Common myeloid progenitor, CD34-positive (primary cell): ENCODE measurements around the gene LINC00305.

Source experiments
- CTCF ChIA-PET: fragments of 350-600 bp; sonication (Branson Sonifier 250); formaldehyde crosslinking; loops from one replicate; lab custom pipeline; 2021; ENCODE audit warnings: antibody characterized with exemption; lab: Charles Lee
- POLR2A ChIA-PET: fragments of 350-600 bp; sonication (Branson Sonifier 250); formaldehyde crosslinking; loops from one replicate; lab custom pipeline; 2021; ENCODE audit warnings: antibody characterized with exemption; lab: Charles Lee
- DNase-seq, 3 donors: peaks; one replicate each; pipeline versions ENCODE4 v3.0.0 to v3.0.0-alpha.2; 2013
- H3K27ac ChIP-seq, 2 experiments: 1 replicate in 1 of 2; 2 replicates in 1 of 2; pipeline ENCODE4 v1.7.0; 2013; ENCODE audit warnings: inconsistent platforms in 2 of 2, low read length in 2 of 2, mild to moderate bottlenecking in 2 of 2, low read depth in 1 of 2, moderate library complexity in 1 of 2; ENCODE audit not compliant: severe bottlenecking in 2 of 2, insufficient read depth in 1 of 2, poor library complexity in 1 of 2
- H3K27me3 ChIP-seq, 5 experiments: replicated peaks in 2 of 5; 1 replicate in 3 of 5; 2 replicates in 2 of 5; pipeline versions ENCODE4 v1.6.1 to v1.7.0; 2013; ENCODE audit warnings: low read length in 4 of 5, mild to moderate bottlenecking in 2 of 5, moderate library complexity in 2 of 5, inconsistent platforms in 1 of 5; ENCODE audit not compliant: insufficient read depth in 5 of 5, control insufficient read depth in 4 of 5
- H3K36me3 ChIP-seq, 4 experiments: 1 replicate in 2 of 4; 2 replicates in 2 of 4; pipeline versions ENCODE4 v1.6.1 to v1.7.0; 2013; ENCODE audit warnings: low read length in 3 of 4, control low read depth in 1 of 4, mild to moderate bottlenecking in 1 of 4; ENCODE audit not compliant: control insufficient read depth in 4 of 4, insufficient read depth in 4 of 4
- H3K4me1 ChIP-seq, 4 experiments: 1 replicate in 3 of 4; 2 replicates in 1 of 4; pipeline versions ENCODE4 v1.6.1 to v1.7.1; 2013; ENCODE audit warnings: low read length in 3 of 4, mild to moderate bottlenecking in 3 of 4, control low read depth in 1 of 4, inconsistent platforms in 1 of 4, moderate library complexity in 1 of 4; ENCODE audit not compliant: control insufficient read depth in 4 of 4, insufficient read depth in 4 of 4; ENCODE audit errors: control extremely low read depth in 1 of 4
- H3K4me3 ChIP-seq, 7 experiments: 1 replicate in 4 of 7; 2 replicates in 3 of 7; pipeline versions ENCODE4 v1.5.1 to v1.7.0; 2013; ENCODE audit warnings: mild to moderate bottlenecking in 7 of 7, low read length in 6 of 7, moderate library complexity in 6 of 7, inconsistent platforms in 2 of 7, low read depth in 2 of 7, control low read depth in 1 of 7; ENCODE audit not compliant: insufficient read depth in 4 of 7, control insufficient read depth in 1 of 7; ENCODE audit errors: extremely low read depth in 1 of 7
- H3K9me3 ChIP-seq, 5 experiments: 1 replicate in 4 of 5; 2 replicates in 1 of 5; pipeline versions ENCODE4 v1.6.1 to v1.7.1; 2013; ENCODE audit warnings: low read length in 4 of 5, mild to moderate bottlenecking in 2 of 5, inconsistent platforms in 1 of 5, low read depth in 1 of 5, moderate library complexity in 1 of 5; ENCODE audit not compliant: control insufficient read depth in 4 of 5, insufficient read depth in 2 of 5; ENCODE audit errors: control extremely low read depth in 1 of 5
- WGBS: methylation state at CpG from one replicate; pipeline ENCODE4 v1.1.5; 2013; ENCODE audit not compliant: insufficient coverage; 5-methylcytosine and 5-hydroxymethylcytosine counted together

The LINC00305 gene

DNA sequence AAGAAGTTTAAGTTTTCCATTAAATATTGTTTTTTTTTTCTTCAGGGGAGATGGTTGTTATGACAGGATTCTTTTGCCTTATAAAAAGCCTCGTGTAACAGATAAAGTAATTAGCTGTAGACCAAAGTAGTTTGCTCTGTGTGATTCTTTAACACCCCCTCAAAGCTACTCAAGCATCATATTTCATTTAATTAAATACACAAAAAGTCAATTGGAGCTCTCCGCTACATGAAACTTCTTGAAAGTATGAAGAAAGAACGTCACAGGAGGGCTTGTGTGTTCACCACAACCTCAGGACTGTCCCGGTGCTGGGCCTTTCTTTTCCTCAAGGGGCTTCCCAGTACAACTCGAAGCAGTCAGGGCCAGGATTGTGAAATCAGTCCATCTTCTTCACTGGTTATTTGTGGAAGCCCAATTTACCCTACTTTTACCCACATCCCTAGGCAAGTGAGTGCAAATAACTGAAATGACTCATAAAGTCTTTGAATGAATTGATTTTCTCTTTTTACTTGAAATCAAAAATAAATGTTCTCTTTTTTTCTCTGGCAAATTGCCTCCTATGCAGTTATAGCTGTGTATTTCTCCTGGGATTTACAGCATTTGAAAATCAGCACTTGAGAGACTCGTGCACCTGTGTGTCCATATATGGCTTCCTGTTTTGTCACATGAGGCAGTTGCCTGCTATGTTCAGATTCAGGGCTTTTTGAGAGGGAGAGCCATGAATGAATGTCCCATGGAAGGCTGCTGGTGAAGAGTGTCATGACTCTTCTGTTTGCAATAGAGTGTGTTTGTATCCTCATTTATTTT, 48.6 kb downstream of the LINC00305 start:
- whole genome bisulfite sequencing: 73% methylated on average over 4 of the region's 6 CpGs
- no peak overlapping the region for H3K4me3 ChIP-seq
- no peaks in the 10 kb centered on the region for H3K36me3 ChIP-seq
- H3K27ac ChIP-seq: no peak overlapping the region
- ChIA-PET POLR2A (no interaction called here), CTCF (interaction anchor here (0.9 kb wide), 1 partner anchor 10 kb away, joined by 3 read pairs; no protein-coding TSS in a partner anchor)
- no peaks in the 10 kb centered on the region for H3K27me3 ChIP-seq
- H3K4me1 ChIP-seq: no peaks in the 10 kb centered on the region
- no peaks in the 10 kb centered on the region for H3K9me3 ChIP-seq
- no peak for DNase-seq

DNA sequence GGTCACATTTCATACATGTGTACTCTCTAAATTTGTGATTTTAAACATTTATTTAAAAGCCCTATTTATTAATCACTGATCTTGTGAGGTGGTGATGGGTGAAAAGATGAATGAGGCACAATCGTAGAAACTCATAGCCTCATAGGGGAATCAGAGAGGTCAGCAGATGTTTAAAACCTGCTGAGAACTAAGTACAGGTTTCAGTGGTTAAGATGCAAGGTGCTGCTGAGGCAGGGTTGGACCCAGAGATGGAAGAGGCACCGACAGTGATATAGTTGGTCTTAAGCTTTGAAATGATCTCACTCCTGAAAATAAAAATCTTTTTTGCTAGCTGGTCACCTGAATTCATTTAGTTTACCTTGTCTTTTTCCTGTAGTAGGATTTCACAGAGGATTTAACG, 49.6 kb downstream of the LINC00305 start:
- Histone ChIP-seq H3K9me3 (no peaks in the 10 kb centered on the region), H3K27me3 (peaks cover 0 to 2% (median 0%) of the 10 kb centered on the region in 5 experiments), H3K4me1 (no peaks in the 10 kb centered on the region), H3K4me3 (no peak overlapping the region), H3K36me3 (no peaks in the 10 kb centered on the region), H3K27ac (no peak overlapping the region)
- DNase-seq: no peak
- ChIA-PET POLR2A (no interaction called here), CTCF (no interaction called here)
- WGBS: 97% methylated on average over 3 of the region's 3 CpGs

DNA sequence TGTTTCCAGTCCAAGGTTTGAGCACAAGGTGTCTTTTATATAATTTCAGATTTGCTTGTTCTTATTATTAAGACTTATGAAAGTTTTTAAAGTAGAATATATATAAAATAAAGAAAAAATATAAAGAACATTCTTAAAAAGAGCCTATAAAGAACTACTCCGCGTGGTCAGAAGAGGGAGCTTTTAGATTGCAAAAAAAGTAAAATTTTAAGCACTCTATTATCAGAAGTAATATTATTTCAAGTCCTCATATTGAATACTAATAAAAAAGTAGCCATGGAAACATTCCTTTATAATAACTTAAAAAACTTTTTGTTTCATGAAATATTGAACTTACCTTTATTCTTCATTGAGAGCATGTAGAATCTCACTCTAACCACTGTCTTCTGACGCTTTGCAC, 51.4 kb downstream of the LINC00305 start:
- H3K4me1 ChIP-seq: no peaks in the 10 kb centered on the region
- H3K27ac ChIP-seq: no peak overlapping the region
- DNase-seq: peak; percentile 10 to 28 (median 19)
- H3K27me3 ChIP-seq: peaks cover 0 to 2% (median 0%) of the 10 kb centered on the region in 5 experiments
- ChIA-PET CTCF (interaction anchor here (0.9 to 1.0 kb wide), 2 partner anchors 15 to 234 kb away, joined by 3 to 5 read pairs; no protein-coding TSS in a partner anchor), POLR2A (interaction anchor here (0.6 kb wide), 1 partner anchor 1993 kb away, joined by 3 read pairs; no protein-coding TSS in a partner anchor)
- WGBS: no CpG with 5 or more reads among the region's 3 CpGs
- no peaks in the 10 kb centered on the region for H3K36me3 ChIP-seq
- H3K4me3 ChIP-seq: no peak overlapping the region
- H3K9me3 ChIP-seq: no peaks in the 10 kb centered on the region

DNA sequence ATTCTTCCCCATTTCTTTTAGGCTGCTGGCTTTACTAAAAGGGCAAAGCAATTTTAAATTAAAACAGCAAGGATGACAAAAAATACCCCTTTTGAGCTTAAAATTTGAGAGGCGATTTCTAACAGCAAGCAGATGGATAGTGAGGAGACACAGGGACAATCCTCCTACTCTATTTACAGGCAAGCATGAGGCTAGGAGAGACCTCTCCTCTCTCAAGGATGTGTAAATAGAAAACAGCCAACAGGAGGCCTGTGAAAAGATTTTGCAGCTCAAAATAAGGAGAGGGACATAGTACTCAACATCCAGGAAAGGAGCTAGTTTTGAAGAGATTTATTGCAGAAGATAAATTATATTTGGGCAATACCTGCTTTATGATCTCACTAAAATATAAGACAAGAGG, 53.8 kb downstream of the LINC00305 start:
- no peaks in the 10 kb centered on the region for H3K9me3 ChIP-seq
- no peaks in the 10 kb centered on the region for H3K4me1 ChIP-seq
- no peak overlapping the region for H3K27ac ChIP-seq
- DNase-seq: no peak
- peaks cover 0 to 2% (median 0%) of the 10 kb centered on the region in 5 experiments for H3K27me3 ChIP-seq
- ChIA-PET CTCF (interaction anchor here (0.7 kb wide), 1 partner anchor 23 kb away, joined by 3 read pairs; no protein-coding TSS in a partner anchor), POLR2A (no interaction called here)
- WGBS: 100% methylated on average over 1 of the region's 1 CpG
- H3K36me3 ChIP-seq: no peaks in the 10 kb centered on the region
- no peak overlapping the region for H3K4me3 ChIP-seq

DNA sequence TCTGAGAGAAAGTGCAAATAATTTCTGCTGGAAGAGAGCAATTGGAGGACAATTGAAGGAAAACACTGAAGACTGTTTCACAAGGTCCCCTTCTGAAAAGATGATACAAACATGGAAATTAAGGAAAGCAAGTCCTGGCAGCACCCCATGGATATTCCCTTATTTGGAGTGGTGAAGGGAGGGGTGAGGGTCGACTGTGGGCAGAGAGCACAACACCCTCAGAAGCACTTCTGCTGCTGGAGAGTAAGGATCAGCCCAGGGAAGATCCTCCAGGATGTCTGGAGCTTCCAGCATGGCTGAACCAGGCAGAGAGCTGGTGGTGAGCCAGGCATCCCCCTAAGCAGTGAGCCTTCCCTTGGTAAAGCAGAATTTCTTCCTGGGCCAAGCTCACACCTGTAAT, 54.7 kb downstream of the LINC00305 start:
- Histone ChIP-seq H3K36me3 (no peaks in the 10 kb centered on the region), H3K9me3 (no peaks in the 10 kb centered on the region), H3K27ac (no peak overlapping the region), H3K27me3 (peaks cover 0 to 2% (median 0%) of the 10 kb centered on the region in 5 experiments), H3K4me3 (no peak overlapping the region), H3K4me1 (no peaks in the 10 kb centered on the region)
- no peak for DNase-seq
- POLR2A ChIA-PET: no interaction called here
- 29% methylated on average over 1 of the region's 1 CpG for WGBS
- CTCF ChIA-PET: no interaction called here

DNA sequence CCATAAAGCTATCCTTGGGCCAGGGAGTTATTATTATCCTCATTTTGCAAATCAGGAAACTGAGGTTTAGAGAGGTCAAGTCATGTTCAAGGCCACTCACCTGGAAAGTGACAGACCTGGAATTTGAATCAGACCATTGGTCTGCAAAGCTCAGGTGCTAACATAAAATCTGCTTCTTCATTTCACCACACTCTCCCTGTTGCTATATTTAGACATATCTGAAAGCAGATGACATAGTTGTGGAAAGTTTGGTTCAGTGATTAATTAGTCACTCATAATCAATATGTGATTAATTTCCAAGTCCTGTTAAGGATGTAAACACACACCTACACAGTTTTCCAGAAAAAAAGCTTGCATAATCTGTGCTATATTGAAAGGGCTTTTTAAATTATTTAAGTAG, 57.4 kb downstream of the LINC00305 start:
- H3K36me3 ChIP-seq: no peaks in the 10 kb centered on the region
- no peak for DNase-seq
- H3K9me3 ChIP-seq: no peaks in the 10 kb centered on the region
- H3K27ac ChIP-seq: no peak overlapping the region
- no peaks in the 10 kb centered on the region for H3K4me1 ChIP-seq
- H3K4me3 ChIP-seq: no peak overlapping the region
- H3K27me3 ChIP-seq: peaks cover 0 to 2% (median 0%) of the 10 kb centered on the region in 5 experiments
- POLR2A ChIA-PET: no interaction called here
- CTCF ChIA-PET: no interaction called here

DNA sequence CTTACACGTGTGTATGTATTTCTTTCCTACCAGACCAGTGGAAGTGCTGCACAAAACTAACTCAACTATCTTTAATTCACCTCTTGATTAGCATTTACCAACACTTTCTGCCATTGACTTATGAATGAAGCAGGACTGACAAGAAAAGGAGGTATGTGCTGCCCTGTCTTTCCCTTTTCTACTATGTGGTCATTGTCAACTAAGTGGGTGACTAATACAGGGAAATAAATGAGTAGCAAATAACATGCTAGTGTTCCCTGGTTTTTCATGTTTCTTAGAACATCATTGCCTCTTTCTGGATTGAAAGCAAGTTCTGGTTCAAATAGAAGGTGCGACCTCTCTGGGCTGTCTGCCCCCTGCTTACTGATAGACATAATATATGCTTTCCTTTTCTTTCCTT, 58.0 kb downstream of the LINC00305 start:
- Histone ChIP-seq H3K36me3 (no peaks in the 10 kb centered on the region), H3K9me3 (no peaks in the 10 kb centered on the region), H3K27ac (no peak overlapping the region), H3K4me3 (no peak overlapping the region), H3K27me3 (peaks cover 0 to 2% (median 0%) of the 10 kb centered on the region in 5 experiments), H3K4me1 (no peaks in the 10 kb centered on the region)
- WGBS: 100% methylated on average over 1 of the region's 2 CpGs
- POLR2A ChIA-PET: no interaction called here
- CTCF ChIA-PET: no interaction called here
- DNase-seq: no peak
